IMR-90 (cell line): ENCODE measurements around the gene FAM174B. TPM values are rescaled to one million over a fixed set of nuclear protein-coding genes. Genes with fewer than 3 reads are reported as not detected.

Experiments used
- ATAC-seq: fragments of 200-7000 bp; cut with Tn5 transposase; 2 replicates; pipeline ENCODE4 v1.9.1; 2020; ENCODE audit warnings: low read depth, mild to moderate bottlenecking, moderate library complexity
- BruUV-seq: library from RNA; stranded (reverse); fragments of 400-500 nt; replicated peaks from 2 replicates; lab custom pipeline; 2021; lab: Mats Ljungman, UMichigan
- CTCF ChIA-PET: fragments of 300-600 bp; formaldehyde crosslinking; extraction: SDS; loops from one replicate; lab custom pipeline; 2021; ENCODE audit warnings: antibody characterized with exemption; lab: Yijun Ruan, JAX
- POLR2A ChIA-PET: fragments of 300-600 bp; sonication (Branson Sonifier 250); formaldehyde crosslinking; loops from one replicate; lab custom pipeline; 2022; ENCODE audit warnings: antibody characterized with exemption; ENCODE audit not compliant: unreplicated experiment; lab: Charles Lee
- DNase-seq: peaks from one replicate; pipeline ENCODE4 v3.0.0; 2013
- H2AFZ ChIP-seq: replicated peaks from 2 replicates; pipeline ENCODE3; 2013; ENCODE audit warnings: low read length, mild to moderate bottlenecking; ENCODE audit not compliant: poor library complexity
- H2AK5ac ChIP-seq: 2 replicates; pipeline ENCODE4 v1.6.1; 2013; ENCODE audit warnings: low read depth, low read length, inconsistent platforms
- H2AK9ac ChIP-seq: replicated peaks from 2 replicates; pipeline ENCODE3; 2013; ENCODE audit warnings: mild to moderate bottlenecking, low read depth, low read length, moderate library complexity; ENCODE audit not compliant: poor library complexity
- H2BK120ac ChIP-seq: 2 replicates; pipeline ENCODE4 v1.6.1; 2013; ENCODE audit warnings: low read depth, low read length, inconsistent platforms
- H2BK15ac ChIP-seq: 3 replicates; pipeline ENCODE4 v1.6.1; 2013; ENCODE audit warnings: low read depth, low read length, inconsistent platforms
- H2BK20ac ChIP-seq: 2 replicates; pipeline ENCODE4 v1.6.1; 2013; ENCODE audit warnings: low read depth, mild to moderate bottlenecking, inconsistent platforms, low read length, moderate library complexity
- H2BK5ac ChIP-seq: 2 replicates; pipeline ENCODE4 v1.6.1; 2013; ENCODE audit warnings: mild to moderate bottlenecking, low read depth, low read length, inconsistent platforms; ENCODE audit not compliant: poor library complexity, severe bottlenecking
- H3K14ac ChIP-seq: replicated peaks from 2 replicates; pipeline ENCODE4 v1.6.1; 2013; ENCODE audit warnings: low read depth, low read length, inconsistent platforms
- H3K18ac ChIP-seq: 2 replicates; pipeline ENCODE4 v1.6.1; 2013; ENCODE audit warnings: low read depth, low read length, control low read depth
- H3K23ac ChIP-seq: 2 replicates; pipeline ENCODE4 v1.6.1; 2013; ENCODE audit warnings: low read depth, low read length, inconsistent platforms
- H3K27ac ChIP-seq: 2 replicates; pipeline ENCODE4 v1.5.1; 2013; ENCODE audit warnings: mild to moderate bottlenecking, control low read depth, low read length; ENCODE audit not compliant: insufficient read depth
- H3K27me3 ChIP-seq: 2 replicates; pipeline ENCODE4 v1.6.1; 2013; ENCODE audit warnings: low read length; ENCODE audit not compliant: control insufficient read depth, insufficient read depth
- H3K36me3 ChIP-seq: 2 replicates; pipeline ENCODE4 v1.6.1; 2013; ENCODE audit warnings: low read length, mixed read lengths; ENCODE audit not compliant: control insufficient read depth, insufficient read depth
- H3K4ac ChIP-seq: 2 replicates; pipeline ENCODE4 v1.6.1; 2013; ENCODE audit warnings: low read depth, low read length, inconsistent platforms
- H3K4me1 ChIP-seq: 2 replicates; pipeline ENCODE4 v1.6.1; 2013; ENCODE audit warnings: low read length, mixed read lengths; ENCODE audit not compliant: control insufficient read depth, insufficient read depth
- H3K4me2 ChIP-seq: 2 replicates; pipeline ENCODE4 v1.6.1; 2013; ENCODE audit warnings: low read depth, mild to moderate bottlenecking, control low read depth, low read length, moderate library complexity
- H3K4me3 ChIP-seq: 2 replicates; pipeline ENCODE4 v1.5.1; 2013; ENCODE audit warnings: low read depth, mild to moderate bottlenecking, control low read depth, low read length, moderate library complexity; ENCODE audit not compliant: insufficient read depth
- H3K56ac ChIP-seq: 2 replicates; pipeline ENCODE4 v1.6.1; 2013; ENCODE audit warnings: low read length, inconsistent platforms; ENCODE audit not compliant: insufficient read depth; ENCODE audit errors: extremely low read depth
- H3K79me1 ChIP-seq, 2 experiments: 2 replicates each; pipeline ENCODE4 v1.6.1; 2013; ENCODE audit warnings: low read length in 2 of 2, inconsistent platforms in 1 of 2, low read depth in 1 of 2
- H3K9ac ChIP-seq: 2 replicates; pipeline ENCODE4 v1.6.1; 2013; ENCODE audit warnings: low read depth, low read length, control low read depth
- H3K9me1 ChIP-seq: 2 replicates; pipeline ENCODE4 v1.6.1; 2013; ENCODE audit warnings: low read length, inconsistent platforms; ENCODE audit not compliant: insufficient read depth
- H3K9me3 ChIP-seq: 2 replicates; pipeline ENCODE4 v1.6.1; 2013; ENCODE audit warnings: low read length; ENCODE audit not compliant: control insufficient read depth, insufficient read depth
- H4K20me1 ChIP-seq: 2 replicates; pipeline ENCODE4 v1.6.1; 2013; ENCODE audit warnings: low read length, inconsistent platforms; ENCODE audit not compliant: insufficient read depth
- H4K5ac ChIP-seq: 2 replicates; pipeline ENCODE4 v1.6.1; 2013; ENCODE audit warnings: mild to moderate bottlenecking, low read depth, low read length, control low read depth
- H4K8ac ChIP-seq, 2 experiments: 2 replicates each; pipeline ENCODE4 v1.6.1; 2013; ENCODE audit warnings: low read depth in 2 of 2, low read length in 2 of 2, control low read depth in 1 of 2, inconsistent platforms in 1 of 2
- H4K91ac ChIP-seq: 2 replicates; pipeline ENCODE4 v1.6.1; 2013; ENCODE audit warnings: low read depth, low read length, inconsistent platforms; ENCODE audit not compliant: insufficient read depth
- CEBPB ChIP-seq: IDR thresholded peaks from 2 replicates; pipeline ENCODE4 v1.6.1; 2012; ENCODE audit warnings: low read depth, low read length, improper control_type of control experiment
- MXI1 ChIP-seq: IDR thresholded peaks from 2 replicates; pipeline ENCODE4 v1.6.1; 2012; ENCODE audit warnings: low read depth, mild to moderate bottlenecking, low read length, moderate library complexity, borderline replicate concordance
- WGBS, 2 experiments: methylation state at CpG; one replicate each; pipeline versions ENCODE4 v1.1.5 to v1.1.7; 2013; ENCODE audit warnings: missing lambda C conversion rate in 2 of 2; ENCODE audit not compliant: insufficient read length in 1 of 2; ENCODE audit errors: extremely low coverage in 2 of 2; 5-methylcytosine and 5-hydroxymethylcytosine counted together
- dilution Hi-C: fragments of 300-500 bp; cut with HindIII; formaldehyde crosslinking; loops from one replicate; pipeline ENCODE4 v1.14.3; 2018; ENCODE audit warnings: low sequenced_read_pairs; ENCODE audit not compliant: unreplicated experiment
- in situ Hi-C: fragments of 300-500 bp; cut with MboI; formaldehyde crosslinking; loops from 3 replicates; pipeline ENCODE4 v1.14.3; 2019; ENCODE audit warnings: low sequenced_read_pairs, inconsistent platforms, mixed read lengths
- intact Hi-C: fragments of 100-400 bp; cut with micrococcal nuclease; formaldehyde crosslinking; loops from 2 replicates; pipeline ENCODE4 v1.10.0; 2022
- polyA plus RNA-seq, 3 experiments: library from polyadenylated mRNA; depleted of rRNA; stranded (reverse); fragments of >200 nt; gene quantifications; 2 replicates each; pipeline ENCODE4 v1.2.3, GENCODE V29; 2012; ENCODE audit warnings: low replicate concordance in 1 of 3
- total RNA-seq: library from RNA; depleted of rRNA; stranded (reverse); fragments of >200 nt; gene quantifications from 2 replicates; pipeline ENCODE4 v1.2.3, GENCODE V29; 2012

FAM174B gene
- total and polyA plus RNA-seq, 2 of the 4 experiments (the other 2 are of a cell fraction), result 0.18 to 0.56 TPM

GRCh38 chr15:92681141-92681631 lies 25.6 kb upstream of the FAM174B start:
- no TSS peak for BruUV-seq
- in situ Hi-C loops (no loop called here), dilution Hi-C loops (no loop called here), intact Hi-C loops (loop anchor here (2.0 kb wide), 1 partner anchor 14 kb away; no protein-coding TSS in a partner anchor)
- H3K9ac ChIP-seq, result no peak overlapping the region
- peak; percentile 56 for DNase-seq
- H3K14ac ChIP-seq, result no peak overlapping the region
- H3K79me1 ChIP-seq, result no peaks in the 10 kb centered on the region
- no peaks in the 10 kb centered on the region for H3K9me3 ChIP-seq
- H3K4me1 ChIP-seq, result peaks cover 1% of the 10 kb centered on the region; the same call in 1 of the 2 replicates
- H2BK120ac ChIP-seq, result no peak overlapping the region
- no peak overlapping the region for H3K4ac ChIP-seq
- no peak overlapping the region for H2BK20ac ChIP-seq
- no peak overlapping the region for H4K5ac ChIP-seq
- TF ChIP-seq MXI1 (no peak), CEBPB (peak; percentile 82)
- no peak overlapping the region for H3K56ac ChIP-seq
- H2AK9ac ChIP-seq, result no peak overlapping the region
- ChIA-PET POLR2A (no interaction called here), CTCF (interaction anchor here (1.2 kb wide), 1 partner anchor 14 kb away, joined by 3 read pairs; no protein-coding TSS in a partner anchor)
- H3K18ac ChIP-seq, result no peak overlapping the region
- H3K27ac ChIP-seq, result no peak overlapping the region
- H2BK5ac ChIP-seq, result no peak overlapping the region
- no peaks in the 10 kb centered on the region for H3K36me3 ChIP-seq
- no peak overlapping the region for H4K91ac ChIP-seq
- H4K20me1 ChIP-seq, result no peaks in the 10 kb centered on the region
- no peak overlapping the region; the same call in 1 of the 2 replicates for H3K4me2 ChIP-seq
- no peak overlapping the region for H2AK5ac ChIP-seq
- no peaks in the 10 kb centered on the region for H3K9me1 ChIP-seq
- no peak overlapping the region for H4K8ac ChIP-seq
- H2AFZ ChIP-seq, result no peak overlapping the region
- ATAC-seq, result peak; percentile 83
- WGBS, 2 experiments, result no CpG with 5 or more reads among the region's 3 CpGs
- H3K23ac ChIP-seq, result no peak overlapping the region
- no peak overlapping the region for H3K4me3 ChIP-seq
- peaks cover 3% of the 10 kb centered on the region; the same call in 1 of the 2 replicates for H3K27me3 ChIP-seq
- H2BK15ac ChIP-seq, result no peak overlapping the region
